GM23248 (cell line): ENCODE data around the gene SLC9A9.

Source experiments
- EZH2 ChIP-seq: fragments of 200-600 bp; sonication (generic); IDR thresholded peaks from 2 replicates; pipeline ENCODE4 v1.6.1; 2018; ENCODE audit warnings: antibody characterized with exemption, mild to moderate bottlenecking; ENCODE audit not compliant: insufficient read depth, poor library complexity, severe bottlenecking
- EZH2phosphoT487 ChIP-seq: fragments of 200-600 bp; sonication (generic); IDR thresholded peaks from 2 replicates; pipeline ENCODE4 v1.6.1; 2018; ENCODE audit warnings: antibody characterized with exemption, moderate library complexity, mild to moderate bottlenecking, low read depth; ENCODE audit not compliant: insufficient read depth

DNA sequence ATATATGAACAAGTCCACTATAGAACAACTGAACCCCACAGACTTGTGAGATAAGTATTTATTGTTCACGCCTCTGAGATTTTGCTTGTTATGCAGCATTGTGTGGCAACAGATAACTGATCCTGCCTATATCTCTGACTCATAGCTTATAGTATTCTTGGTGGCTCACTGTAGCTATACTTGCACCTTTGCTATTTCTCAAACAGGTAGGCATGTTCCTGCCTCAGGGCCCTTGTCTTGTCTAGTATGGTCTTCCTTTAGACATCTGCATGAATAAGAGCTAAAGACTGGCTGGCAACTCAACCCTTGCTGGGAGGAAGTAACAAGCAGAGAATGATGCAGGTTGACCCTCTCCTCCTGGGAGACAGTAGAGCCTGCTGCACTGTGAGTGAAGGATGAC, 472.6 kb downstream of the SLC9A9 start:
- TF ChIP-seq EZH2phosphoT487: no peak
- TF ChIP-seq EZH2: no peak
